Daoy (cell line): ENCODE data around the gene NTRK3. TPM values are rescaled to one million over a fixed set of nuclear protein-coding genes. Genes with fewer than 3 reads are reported as not detected.

Source experiments
- DNase-seq: peaks from one replicate; pipeline ENCODE4 v3.0.0-alpha.2; 2015; ENCODE audit warnings: low read depth
- total RNA-seq: library from RNA; depleted of rRNA; stranded (reverse); fragments of >200 nt; shearing (Covaris generic); gene quantifications from 2 replicates; pipeline ENCODE4 v1.2.3, GENCODE V29; 2014

NTRK3 gene
- total RNA-seq, 1 experiment from 2014 or later: 0.80 TPM

- DNase-seq: no peak
Observed at GRCh38 chr15:88230823-88231222, 25.7 kb downstream of the NTRK3 start.

GRCh38 chr15:88225461-88225860 is 31.1 kb downstream of the NTRK3 start:
- no peak for DNase-seq

DNA sequence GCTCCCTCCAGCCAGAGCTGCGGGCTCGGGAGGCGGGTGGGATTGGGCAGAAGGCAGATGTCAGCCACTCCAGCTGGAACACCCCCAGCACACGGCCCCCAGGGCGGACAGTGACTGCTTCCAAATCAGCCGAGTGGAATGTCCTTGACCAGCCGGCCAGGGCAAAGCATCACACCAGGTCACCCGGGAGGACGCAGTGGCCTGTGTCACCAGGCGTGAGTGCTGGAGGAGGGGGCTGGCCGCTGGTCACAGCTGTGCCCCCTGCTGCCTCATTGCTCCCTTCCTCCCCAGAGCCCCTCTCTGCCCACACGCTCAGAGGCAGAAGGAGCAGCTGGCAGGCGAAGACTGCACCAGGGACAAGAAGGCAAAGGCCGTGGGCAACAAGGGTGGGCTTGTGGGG is 33.5 kb downstream of the NTRK3 start:
- no peak for DNase-seq

GRCh38 chr15:88221836-88222235 is 34.7 kb downstream of the NTRK3 start:
- no peak for DNase-seq

- DNase-seq: no peak
Observed at GRCh38 chr15:88220443-88221335, 35.9 kb downstream of the NTRK3 start.

GRCh38 chr15:88219623-88220022 is 36.9 kb downstream of the NTRK3 start:
- no peak for DNase-seq

DNA sequence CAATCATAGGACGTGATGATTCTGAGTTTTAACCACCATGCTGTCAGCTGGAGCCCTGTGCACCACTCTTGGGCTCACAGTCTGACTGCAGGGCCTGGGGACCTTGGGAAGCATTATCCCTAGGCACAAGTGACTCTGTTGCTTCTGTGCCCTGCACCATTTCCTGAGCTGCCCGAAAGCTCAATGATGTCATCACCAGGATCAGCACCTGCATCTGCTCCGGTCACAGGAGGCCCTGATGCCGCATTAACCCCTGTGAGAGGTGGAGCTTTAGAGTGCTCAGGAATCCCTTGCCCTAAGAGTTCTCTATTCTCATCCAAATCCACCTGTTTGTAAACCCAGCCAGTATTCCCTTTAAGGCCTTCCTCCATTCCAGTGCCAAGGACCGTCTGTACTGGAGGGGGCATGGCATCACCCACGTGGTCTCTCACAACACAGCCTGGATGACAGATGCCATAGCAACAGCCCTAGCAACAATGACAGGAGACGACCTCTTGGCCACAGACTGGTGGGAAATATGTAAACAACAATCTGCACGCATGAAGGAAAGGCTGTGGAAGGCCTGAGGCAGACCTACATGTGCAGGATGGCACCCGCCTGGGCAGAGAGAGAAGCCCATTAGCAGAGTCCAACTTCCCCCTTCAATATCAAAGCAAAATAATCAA is 37.9 kb downstream of the NTRK3 start:
- DNase-seq: no peak

- no peak for DNase-seq
Observed at GRCh38 chr15:88215066-88215648, 41.4 kb downstream of the NTRK3 start.

GRCh38 chr15:88209111-88209510 is 47.4 kb downstream of the NTRK3 start:
- DNase-seq: no peak

DNA sequence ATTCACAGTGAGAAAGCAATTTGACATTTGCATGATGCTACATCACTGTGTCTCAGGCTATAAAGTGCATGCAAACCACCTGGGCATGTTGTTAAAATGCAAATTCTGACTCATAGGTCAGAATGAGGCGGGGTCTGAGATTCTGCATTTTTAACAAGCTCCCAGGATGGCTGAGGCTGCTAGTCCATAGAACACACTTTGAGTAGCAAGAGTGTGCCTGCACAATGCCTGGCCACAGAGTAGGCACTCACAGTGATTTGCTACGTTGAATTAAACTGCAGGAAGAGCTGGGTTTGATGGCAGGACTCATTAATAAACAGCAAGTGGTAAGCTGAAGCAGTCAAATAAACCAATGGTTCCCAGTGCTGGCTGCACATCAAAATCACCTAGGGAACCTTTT is 48.1 kb downstream of the NTRK3 start:
- no peak for DNase-seq

DNA sequence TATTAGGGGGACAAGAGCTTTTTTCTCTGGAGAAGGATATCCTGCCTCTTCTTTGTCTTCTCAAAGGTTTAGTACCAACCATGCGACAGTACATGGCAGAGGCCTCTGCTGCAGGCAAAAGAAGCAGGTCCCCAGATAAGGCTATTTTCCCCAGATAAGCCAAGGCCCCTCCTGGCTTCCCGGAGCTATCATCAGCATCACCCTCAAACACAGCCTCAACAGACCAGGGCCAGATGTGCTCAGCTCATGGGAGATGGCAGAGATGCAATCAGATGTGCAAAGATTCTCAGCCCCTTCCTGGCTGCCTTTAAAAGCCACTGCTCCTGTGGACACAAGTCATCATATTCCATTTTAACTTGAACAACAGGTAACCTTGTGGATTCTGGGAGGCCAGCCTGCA is 49.0 kb downstream of the NTRK3 start:
- no peak for DNase-seq

GRCh38 chr15:88204584-88204983 is 52.0 kb downstream of the NTRK3 start:
- peak; percentile 29 for DNase-seq

- peak; percentile 28 for DNase-seq
Observed at GRCh38 chr15:88202231-88202630, 54.3 kb downstream of the NTRK3 start.

DNA sequence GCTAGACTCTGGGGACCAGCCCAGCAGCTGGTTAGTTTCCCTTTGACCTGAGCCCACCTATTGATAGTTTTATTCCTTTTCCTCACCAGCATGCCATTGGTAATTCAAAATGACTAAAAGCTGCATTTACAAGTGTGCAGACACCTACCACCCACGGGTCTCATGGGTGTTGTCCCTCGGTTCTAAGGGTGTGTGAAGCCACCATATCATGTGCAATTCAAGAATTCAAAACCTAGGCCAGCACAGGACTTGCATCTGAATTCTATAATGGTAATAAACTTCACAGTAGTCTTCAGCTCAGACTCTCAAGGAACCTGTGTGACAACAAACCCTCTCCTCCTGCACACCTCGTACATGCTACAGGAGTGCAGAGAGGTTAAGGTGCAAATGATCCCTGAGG is 55.3 kb downstream of the NTRK3 start:
- DNase-seq: no peak

DNA sequence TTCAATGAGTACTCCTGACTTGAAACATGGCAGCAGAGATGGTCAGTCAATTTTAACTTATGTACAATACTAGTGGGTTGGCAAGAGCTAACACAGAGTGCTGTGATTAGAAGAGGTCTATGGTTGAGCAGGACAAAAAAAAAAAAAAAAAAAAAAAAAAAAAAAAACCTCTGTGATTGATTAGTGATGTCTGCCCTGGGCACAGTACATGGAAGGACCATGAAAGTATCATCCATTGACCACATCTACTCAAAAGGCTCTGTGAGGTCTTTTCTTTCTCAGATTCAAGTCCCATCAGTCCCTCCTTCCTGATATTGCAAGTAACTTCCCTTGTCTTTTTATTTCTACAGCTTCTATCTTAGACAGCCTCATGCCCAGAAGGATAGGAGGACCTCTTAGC is 59.6 kb downstream of the NTRK3 start:
- DNase-seq: no peak

GRCh38 chr15:88194162-88194561 is 62.4 kb downstream of the NTRK3 start:
- no peak for DNase-seq

GRCh38 chr15:88193415-88193814 is 63.1 kb downstream of the NTRK3 start:
- DNase-seq: no peak

DNA sequence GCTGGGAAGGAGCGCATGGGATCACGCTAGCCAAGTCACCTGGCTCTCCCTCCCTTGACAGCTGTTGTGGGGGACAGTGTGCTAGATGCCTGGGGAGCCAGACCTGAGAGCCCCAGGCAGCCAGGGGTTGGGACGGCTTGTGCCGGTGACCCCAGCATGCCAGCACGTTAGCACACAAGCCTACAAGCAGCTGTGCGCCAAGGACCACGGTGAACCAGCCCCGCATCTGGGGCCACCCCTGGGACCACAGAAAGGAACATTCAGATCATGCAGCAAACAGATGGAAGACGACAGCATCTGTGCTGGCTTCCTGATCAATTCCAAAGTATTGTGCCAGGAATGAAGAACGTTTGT is 64.8 kb downstream of the NTRK3 start:
- no peak for DNase-seq

DNA sequence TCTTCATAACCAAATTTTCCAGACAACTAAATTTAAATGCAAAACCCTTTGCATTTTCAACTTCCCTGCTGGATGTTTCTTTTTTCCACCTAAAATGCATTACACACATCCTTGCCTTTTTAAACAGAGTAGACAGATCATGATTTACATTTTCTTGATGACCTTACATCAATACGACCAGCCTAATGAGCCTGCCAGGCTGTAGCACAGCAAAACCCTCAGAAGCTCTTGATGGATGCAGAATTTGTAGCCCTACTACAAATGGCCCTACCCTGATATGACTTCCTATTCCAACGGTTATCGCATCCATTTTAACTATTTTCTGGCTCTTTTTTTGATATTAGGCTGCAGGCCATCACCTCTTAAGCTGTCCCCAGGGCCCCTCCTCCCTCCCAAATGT is 66.3 kb downstream of the NTRK3 start:
- DNase-seq: no peak

DNA sequence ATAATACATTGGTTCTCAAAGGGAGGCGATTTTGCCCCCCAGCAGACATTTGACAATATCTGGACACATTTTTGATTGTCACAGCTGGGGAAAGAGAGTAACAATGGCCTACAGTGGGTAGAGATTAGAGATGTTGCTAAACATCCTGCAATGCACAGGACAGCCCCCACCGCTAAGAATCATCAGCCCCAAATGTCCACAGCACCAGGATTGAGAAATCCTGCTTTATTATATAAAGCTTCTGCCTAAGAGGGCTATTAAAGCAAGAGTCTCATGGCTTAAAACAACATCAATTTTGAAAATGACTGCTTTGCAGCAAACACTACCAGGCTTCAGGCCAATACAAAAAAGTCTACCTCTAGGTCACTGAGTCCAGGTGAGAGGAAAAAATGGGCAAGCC is 68.2 kb downstream of the NTRK3 start:
- DNase-seq: no peak

GRCh38 chr15:88187195-88187594 is 69.3 kb downstream of the NTRK3 start:
- DNase-seq: peak; percentile 44

DNA sequence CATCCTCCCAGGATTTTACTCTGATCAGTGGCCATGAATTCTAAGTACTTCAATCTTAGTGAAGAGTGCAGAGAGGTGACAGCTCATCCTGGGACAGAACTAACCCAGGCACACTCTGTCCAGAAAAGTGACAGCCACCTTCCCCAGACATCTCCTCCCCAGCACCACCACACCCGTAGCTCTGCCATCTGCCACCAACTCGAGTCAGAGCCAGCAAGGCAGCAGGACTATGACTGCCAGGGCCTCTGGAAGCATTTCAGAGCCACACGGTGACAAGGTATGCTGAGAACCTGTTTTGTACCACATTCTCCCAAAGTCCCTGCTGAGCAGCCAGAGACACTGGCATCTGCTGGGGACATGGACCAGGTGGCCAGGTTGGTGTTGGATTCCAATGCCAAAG is 71.0 kb downstream of the NTRK3 start:
- DNase-seq: no peak

DNA sequence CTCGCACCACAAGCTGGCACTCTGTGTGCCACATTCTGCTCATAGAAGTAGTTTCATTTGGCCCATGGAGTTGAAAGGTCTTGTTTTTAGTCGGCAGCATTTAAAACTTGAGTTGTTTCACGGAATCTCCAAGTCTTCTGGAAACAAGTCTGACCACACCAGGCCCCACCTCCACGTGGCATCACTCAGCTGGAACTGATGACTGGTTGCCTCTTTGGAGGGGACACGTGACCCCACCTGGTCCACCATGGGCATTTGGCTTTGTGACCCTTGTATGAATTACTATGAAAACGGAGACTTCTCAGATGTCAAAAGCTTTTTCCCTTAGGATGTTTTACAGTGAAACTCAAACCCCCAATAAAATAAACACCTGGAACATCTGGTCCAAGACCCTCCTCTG is 74.9 kb downstream of the NTRK3 start:
- no peak for DNase-seq
